ENCODE data around the gene HAVCR1. TPM values are rescaled to one million over a fixed set of nuclear protein-coding genes. Genes with fewer than 3 reads are reported as not detected.

HAVCR1 gene
- total and polyA plus RNA-seq, 2 experiments from 2014 or later, result not detected

DNA sequence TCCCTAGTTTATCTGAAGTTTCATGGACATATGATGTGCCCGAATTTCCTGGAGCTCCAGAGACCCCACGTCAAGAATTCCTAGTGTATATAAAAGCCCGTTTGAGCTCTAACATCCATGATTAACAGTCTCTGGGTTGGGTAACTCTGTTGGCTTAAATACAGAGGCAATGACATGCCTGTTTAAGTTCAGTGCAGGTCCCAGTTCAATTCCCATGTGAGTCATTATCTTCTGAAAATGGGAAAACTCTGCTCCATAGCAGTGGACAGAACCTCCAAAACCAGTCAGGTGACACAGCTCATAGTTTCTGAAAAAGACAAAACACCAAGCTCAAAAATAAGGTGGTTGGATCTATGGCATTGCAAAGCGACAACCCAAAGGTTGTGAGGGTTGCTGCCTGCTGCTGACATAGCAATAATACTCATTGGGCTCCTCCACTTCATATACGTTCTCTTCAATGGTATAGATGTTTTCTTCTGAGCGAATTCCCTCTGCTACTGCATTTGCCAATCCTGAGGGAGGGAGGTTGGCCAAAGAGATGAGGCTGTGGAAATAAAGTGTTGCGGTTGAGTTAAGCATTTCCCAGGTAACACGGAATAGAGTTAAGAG lies 27.9 kb upstream of the HAVCR1 start:
- DNase-seq (ENCODE audit: low read depth in 1 of 2, low spot score in 1 of 2), result no peak
- Histone ChIP-seq H3K36me3 (no peaks in the 10 kb centered on the region), H3K27ac (no peak overlapping the region), H3K4me3 (no peak overlapping the region), H3K9me3 (ENCODE audit: low read depth) (no peaks in the 10 kb centered on the region), H3K4me1 (ENCODE audit: low read depth) (no peaks in the 10 kb centered on the region), H3K27me3 (no peaks in the 10 kb centered on the region)
- TF ChIP-seq, protein P1, sequence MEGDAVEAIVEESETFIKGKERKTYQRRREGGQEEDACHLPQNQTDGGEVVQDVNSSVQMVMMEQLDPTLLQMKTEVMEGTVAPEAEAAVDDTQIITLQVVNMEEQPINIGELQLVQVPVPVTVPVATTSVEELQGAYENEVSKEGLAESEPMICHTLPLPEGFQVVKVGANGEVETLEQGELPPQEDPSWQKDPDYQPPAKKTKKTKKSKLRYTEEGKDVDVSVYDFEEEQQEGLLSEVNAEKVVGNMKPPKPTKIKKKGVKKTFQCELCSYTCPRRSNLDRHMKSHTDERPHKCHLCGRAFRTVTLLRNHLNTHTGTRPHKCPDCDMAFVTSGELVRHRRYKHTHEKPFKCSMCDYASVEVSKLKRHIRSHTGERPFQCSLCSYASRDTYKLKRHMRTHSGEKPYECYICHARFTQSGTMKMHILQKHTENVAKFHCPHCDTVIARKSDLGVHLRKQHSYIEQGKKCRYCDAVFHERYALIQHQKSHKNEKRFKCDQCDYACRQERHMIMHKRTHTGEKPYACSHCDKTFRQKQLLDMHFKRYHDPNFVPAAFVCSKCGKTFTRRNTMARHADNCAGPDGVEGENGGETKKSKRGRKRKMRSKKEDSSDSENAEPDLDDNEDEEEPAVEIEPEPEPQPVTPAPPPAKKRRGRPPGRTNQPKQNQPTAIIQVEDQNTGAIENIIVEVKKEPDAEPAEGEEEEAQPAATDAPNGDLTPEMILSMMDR (IDR thresholded peaks at IDR 0.05; ENCODE audit: low read depth, low read length), result no peak

DNA sequence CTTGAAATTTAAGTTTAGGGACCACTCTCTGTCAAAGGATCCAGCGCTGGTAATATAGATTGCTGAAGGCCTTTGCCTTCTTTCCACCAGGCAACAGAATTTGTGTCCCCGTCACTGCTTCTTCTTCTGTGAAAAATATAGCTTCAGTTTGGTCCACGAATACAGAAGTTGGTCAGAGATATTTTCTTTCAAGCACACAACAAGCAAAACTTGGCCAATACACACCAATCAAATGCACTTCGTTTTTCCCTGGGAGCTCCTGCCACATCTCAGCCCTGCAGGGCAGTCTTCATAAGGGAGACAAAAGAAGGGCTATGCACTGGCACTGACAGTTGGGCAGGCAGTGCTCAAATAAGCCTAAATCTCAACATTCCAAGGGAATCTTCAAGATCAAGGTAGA lies 27.0 kb upstream of the HAVCR1 start:
- Histone ChIP-seq H3K9me3 (ENCODE audit: low read depth) (no peaks in the 10 kb centered on the region), H3K4me1 (ENCODE audit: low read depth) (no peaks in the 10 kb centered on the region), H3K27ac (no peak overlapping the region), H3K27me3 (no peaks in the 10 kb centered on the region), H3K36me3 (no peaks in the 10 kb centered on the region), H3K4me3 (no peak overlapping the region)
- no peak for DNase-seq (ENCODE audit: low read depth in 1 of 2, low spot score in 1 of 2)
- TF ChIP-seq, protein P1 (IDR thresholded peaks at IDR 0.05; ENCODE audit: low read depth, low read length), result no peak

DNA sequence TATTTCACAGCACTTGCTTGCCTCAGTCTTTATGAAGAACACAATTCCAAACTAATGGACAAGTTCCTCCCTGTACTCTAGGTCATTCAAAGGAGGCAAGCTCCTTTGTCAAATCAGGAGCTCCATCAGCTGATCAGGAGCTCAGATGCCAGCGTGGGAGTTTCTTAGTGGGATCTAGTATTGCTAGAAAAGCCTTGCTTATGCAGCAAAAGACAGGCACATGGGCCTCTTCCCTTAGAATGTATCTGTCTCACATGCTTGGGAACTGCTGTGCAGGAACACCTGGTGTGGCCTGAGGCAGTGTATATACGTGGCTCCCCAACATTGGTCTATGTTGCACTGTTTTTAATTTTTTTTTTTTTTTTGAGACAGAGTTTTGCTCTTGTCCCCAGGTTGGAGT lies 21.4 kb upstream of the HAVCR1 start:
- no peaks in the 10 kb centered on the region for H3K36me3 ChIP-seq
- no peaks in the 10 kb centered on the region for H3K4me1 ChIP-seq (ENCODE audit: low read depth)
- H3K4me3 ChIP-seq, result no peak overlapping the region
- no peak for DNase-seq (ENCODE audit: low read depth in 1 of 2, low spot score in 1 of 2)
- TF ChIP-seq, protein P1 (IDR thresholded peaks at IDR 0.05; ENCODE audit: low read depth, low read length), result no peak
- H3K27me3 ChIP-seq, result no peaks in the 10 kb centered on the region
- H3K27ac ChIP-seq, result no peak overlapping the region
- no peaks in the 10 kb centered on the region for H3K9me3 ChIP-seq (ENCODE audit: low read depth)

DNA sequence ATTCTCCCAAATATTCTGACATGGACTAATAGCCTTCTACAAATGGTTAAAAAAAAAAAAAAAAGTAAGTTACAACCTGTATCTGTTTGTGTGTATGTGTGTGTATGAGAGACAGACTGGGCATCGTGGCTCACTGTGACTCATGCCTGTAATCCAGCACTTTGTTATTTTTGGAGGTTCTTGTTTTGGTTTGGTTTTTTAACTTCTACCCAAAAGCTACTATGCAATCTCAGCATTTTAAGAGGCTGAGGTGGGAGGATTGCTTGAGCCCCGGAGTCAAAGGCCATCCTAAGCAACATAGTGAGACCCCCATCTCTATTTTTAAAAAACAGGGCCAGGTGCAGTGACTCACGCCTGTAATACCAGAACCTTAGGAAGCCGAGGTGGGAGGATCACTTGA lies 17.6 kb upstream of the HAVCR1 start:
- TF ChIP-seq, protein P1 (IDR thresholded peaks at IDR 0.05; ENCODE audit: low read depth, low read length), result no peak
- Histone ChIP-seq H3K4me3 (no peak overlapping the region), H3K36me3 (no peaks in the 10 kb centered on the region), H3K27me3 (no peaks in the 10 kb centered on the region), H3K4me1 (ENCODE audit: low read depth) (no peaks in the 10 kb centered on the region), H3K27ac (no peak overlapping the region), H3K9me3 (ENCODE audit: low read depth) (no peaks in the 10 kb centered on the region)
- no peak for DNase-seq (ENCODE audit: low read depth in 1 of 2, low spot score in 1 of 2)

DNA sequence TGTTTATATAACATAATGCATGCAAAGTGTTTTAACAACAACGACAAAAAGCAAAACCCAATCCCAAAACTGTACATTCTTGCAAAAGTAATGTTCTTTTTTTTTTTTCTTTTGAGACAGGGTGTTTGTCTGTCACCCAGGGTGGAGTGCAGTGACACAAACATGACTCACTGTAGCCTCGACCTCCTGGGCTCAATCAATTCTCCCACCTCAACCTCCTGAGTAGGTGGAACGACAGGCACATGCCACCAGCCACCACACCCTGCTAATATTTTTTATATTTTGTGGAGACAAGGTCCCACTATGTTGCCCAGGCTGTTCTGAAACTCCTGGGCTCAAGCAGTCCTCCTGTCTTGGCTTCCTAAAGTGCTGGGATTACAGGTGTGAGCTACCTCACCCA lies 13.6 kb upstream of the HAVCR1 start:
- Histone ChIP-seq H3K9me3 (ENCODE audit: low read depth) (no peaks in the 10 kb centered on the region), H3K27me3 (no peaks in the 10 kb centered on the region), H3K27ac (no peak overlapping the region), H3K4me3 (no peak overlapping the region), H3K36me3 (no peaks in the 10 kb centered on the region), H3K4me1 (ENCODE audit: low read depth) (no peaks in the 10 kb centered on the region)
- DNase-seq (ENCODE audit: low read depth in 1 of 2, low spot score in 1 of 2), result no peak
- TF ChIP-seq, protein P1 (IDR thresholded peaks at IDR 0.05; ENCODE audit: low read depth, low read length), result no peak
